ENCODE results near the gene MAGI1.

DNA sequence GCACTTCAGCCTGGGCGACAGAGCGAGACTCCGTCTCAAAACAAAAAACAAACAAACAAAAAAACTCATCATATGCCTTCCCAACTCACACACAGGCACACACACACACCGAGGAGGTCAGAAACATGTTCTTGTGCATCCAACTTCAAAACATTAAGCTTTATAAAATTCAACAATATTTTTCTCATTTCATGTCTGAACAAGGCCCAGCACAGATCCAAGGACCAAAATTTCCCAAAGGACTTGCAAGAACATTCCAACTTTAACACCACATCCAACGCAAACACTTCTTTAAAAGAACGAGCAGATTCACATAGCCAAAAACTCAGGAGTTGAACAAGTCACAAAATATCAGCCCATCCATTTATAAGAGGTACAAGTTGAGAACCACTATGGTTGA, 148.4 kb downstream of the MAGI1 start:
- TF ChIP-seq CTCF (IDR thresholded peaks at IDR 0.05) (no peak), POLR2A (IDR thresholded peaks at IDR 0.05) (no peak)
